ENCODE results near the gene FJX1.

FJX1 gene

GRCh38 chr11:35605706-35606105 lies 12.6 kb upstream of the FJX1 start:
- in situ Hi-C loops (cut with MboI; ENCODE audit: low sequenced_read_pairs), result loop anchor here (25.0 kb wide), 1 partner anchor 882 kb away; no protein-coding TSS in a partner anchor

- in situ Hi-C loops (cut with MboI; ENCODE audit: low sequenced_read_pairs), result loop anchor here (25.0 kb wide), 1 partner anchor 881 kb away; no protein-coding TSS in a partner anchor
Measured at GRCh38 chr11:35606206-35606605, 12.1 kb upstream of the FJX1 start.

GRCh38 chr11:35608502-35608901 lies 9.8 kb upstream of the FJX1 start:
- in situ Hi-C loops (cut with MboI; ENCODE audit: low sequenced_read_pairs), result loop anchor here (25.0 kb wide), 1 partner anchor 879 kb away; no protein-coding TSS in a partner anchor

GRCh38 chr11:35609656-35610055 lies 8.6 kb upstream of the FJX1 start:
- in situ Hi-C loops (cut with MboI; ENCODE audit: low sequenced_read_pairs), result loop anchor here (10.0 to 25.0 kb wide), 2 partner anchors 655 to 878 kb away; no protein-coding TSS in a partner anchor

DNA sequence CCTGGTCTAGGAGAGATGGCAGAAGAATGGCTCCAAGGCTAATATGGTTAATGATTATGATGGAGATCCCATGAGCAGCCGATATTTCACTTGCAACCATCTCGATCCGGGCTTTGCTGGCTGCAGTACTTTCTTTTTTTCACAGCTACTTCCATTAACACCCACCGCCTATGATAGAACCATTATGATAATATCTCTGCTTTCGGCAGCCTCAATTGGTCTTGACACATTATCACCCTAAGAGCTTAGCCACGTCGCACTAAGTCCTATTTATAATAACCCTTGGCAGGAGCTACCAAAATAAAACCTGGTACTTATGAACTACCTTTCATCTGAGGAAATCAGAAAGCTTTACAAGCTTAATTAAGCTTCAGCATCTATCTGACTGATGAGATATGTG lies 7.6 kb upstream of the FJX1 start:
- in situ Hi-C loops (cut with MboI; ENCODE audit: low sequenced_read_pairs), result loop anchor here (10.0 to 25.0 kb wide), 2 partner anchors 654 to 877 kb away; no protein-coding TSS in a partner anchor

- in situ Hi-C loops (cut with MboI; ENCODE audit: low sequenced_read_pairs), result loop anchor here (10.0 to 25.0 kb wide), 2 partner anchors 653 to 876 kb away; no protein-coding TSS in a partner anchor
Measured at GRCh38 chr11:35611741-35612140, 6.5 kb upstream of the FJX1 start.

DNA sequence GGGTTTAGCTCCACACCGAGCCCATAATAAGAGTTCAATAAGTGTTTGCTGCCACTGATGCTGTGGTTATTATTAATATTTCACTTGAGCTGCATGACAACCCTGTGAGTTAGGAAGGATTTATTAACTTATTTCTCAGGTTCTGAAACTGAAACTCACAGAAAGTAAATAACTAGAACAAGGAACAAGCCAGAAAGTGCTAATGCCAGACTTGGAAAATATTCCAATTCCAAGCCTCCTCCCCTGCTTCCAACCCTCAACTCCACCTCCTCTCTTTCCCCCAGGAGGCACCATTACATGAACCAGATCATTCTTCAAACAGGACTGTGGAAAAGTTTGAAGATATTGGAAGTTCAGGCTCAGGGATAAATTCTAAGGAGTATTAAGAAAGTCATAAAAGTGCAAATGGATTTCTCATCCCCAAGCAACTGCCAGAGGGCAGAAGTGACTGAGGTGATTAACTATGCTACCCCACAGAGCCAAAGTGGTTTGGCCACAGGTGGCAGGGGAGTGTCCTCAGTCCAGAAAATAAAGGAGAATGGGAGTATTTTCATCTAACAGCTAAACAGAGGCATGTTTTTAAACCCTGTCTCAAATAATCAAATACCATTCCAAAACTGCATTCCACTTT lies 3.2 kb upstream of the FJX1 start:
- in situ Hi-C loops (cut with MboI; ENCODE audit: low sequenced_read_pairs), result loop anchor here (10.0 to 25.0 kb wide), 2 partner anchors 650 to 872 kb away; no protein-coding TSS in a partner anchor

DNA sequence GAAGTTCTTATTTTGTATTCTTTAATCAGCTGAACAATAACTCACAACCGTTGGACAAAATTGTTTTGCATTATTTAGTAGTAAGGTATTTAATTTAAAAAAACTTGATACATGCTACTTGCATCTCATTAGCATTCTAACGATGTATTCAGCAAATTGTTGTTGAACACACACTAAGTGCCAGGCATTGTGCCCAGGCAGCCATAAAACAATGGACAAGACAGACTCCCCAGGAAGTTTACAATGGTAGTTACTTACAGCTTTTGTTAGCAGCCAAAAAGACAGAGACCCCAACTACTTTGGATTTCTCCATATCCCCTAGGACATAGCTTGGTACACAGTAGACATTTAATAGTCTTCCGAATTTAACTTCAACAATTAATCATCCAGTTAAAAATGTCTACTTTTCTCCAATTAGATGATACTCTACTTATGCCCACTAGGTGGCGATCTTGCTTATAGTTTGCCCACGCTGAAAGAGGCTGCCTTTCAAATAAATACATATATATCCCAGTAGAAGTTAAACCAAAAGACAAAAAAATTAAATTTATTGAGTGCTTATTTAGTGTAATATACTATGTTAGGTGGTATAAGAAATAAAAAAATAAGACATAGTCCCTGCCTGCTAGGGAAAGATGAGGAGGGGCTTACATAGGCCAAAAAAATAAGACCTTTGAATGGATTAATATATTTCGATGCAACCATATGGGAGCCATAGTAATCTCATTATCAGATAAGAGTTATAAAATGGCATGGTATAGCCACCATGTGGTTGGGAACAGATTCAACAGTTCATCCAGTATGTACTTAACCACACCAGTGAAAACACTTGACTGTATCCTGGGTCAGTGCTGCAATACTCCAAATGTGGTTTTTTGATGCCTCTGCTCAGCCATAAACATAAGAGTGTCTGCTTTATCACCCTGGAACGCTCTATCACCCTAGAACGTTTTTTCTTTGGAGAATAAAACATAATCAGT lies 2.0 kb upstream of the FJX1 start:
- in situ Hi-C loops (cut with MboI; ENCODE audit: low sequenced_read_pairs), result loop anchor here (10.0 to 25.0 kb wide), 2 partner anchors 649 to 871 kb away; no protein-coding TSS in a partner anchor

DNA sequence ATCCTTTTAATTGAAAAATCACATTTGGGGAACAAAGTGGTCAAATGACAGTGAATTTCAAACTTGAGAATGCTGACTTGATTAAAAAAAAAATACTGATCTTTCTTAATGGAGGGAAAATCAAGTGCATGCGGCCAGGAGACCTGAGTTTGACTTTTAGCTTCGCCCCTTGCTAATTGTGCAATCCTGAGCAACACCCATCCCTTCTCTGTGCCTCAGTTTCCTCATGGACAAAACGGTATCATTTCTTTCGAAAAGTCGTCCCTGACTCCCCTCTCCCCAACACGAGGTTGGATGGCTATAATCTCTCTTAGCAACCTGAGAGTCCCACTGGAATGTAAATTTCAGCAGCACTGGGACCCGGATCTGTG lies 959 bp upstream of the FJX1 start:
- in situ Hi-C loops (cut with MboI; ENCODE audit: low sequenced_read_pairs), result loop anchor here (10.0 to 25.0 kb wide), 2 partner anchors 648 to 870 kb away; no protein-coding TSS in a partner anchor

DNA sequence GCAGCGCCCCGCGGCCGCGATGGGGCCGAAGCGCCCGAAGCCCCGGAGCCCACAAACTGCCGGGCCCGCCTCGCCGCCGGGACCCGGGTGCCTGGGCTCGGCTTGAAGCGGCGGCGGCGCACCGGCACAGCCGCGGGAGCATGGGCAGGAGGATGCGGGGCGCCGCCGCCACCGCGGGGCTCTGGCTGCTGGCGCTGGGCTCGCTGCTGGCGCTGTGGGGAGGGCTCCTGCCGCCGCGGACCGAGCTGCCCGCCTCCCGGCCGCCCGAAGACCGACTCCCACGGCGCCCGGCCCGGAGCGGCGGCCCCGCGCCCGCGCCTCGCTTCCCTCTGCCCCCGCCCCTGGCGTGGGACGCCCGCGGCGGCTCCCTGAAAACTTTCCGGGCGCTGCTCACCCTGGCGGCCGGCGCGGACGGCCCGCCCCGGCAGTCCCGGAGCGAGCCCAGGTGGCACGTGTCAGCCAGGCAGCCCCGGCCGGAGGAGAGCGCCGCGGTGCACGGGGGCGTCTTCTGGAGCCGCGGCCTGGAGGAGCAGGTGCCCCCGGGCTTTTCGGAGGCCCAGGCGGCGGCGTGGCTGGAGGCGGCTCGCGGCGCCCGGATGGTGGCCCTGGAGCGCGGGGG lies 346 bp downstream of the FJX1 start:
- in situ Hi-C loops (cut with MboI; ENCODE audit: low sequenced_read_pairs), result loop anchor here (10.0 to 25.0 kb wide), 2 partner anchors 646 to 869 kb away; no protein-coding TSS in a partner anchor

DNA sequence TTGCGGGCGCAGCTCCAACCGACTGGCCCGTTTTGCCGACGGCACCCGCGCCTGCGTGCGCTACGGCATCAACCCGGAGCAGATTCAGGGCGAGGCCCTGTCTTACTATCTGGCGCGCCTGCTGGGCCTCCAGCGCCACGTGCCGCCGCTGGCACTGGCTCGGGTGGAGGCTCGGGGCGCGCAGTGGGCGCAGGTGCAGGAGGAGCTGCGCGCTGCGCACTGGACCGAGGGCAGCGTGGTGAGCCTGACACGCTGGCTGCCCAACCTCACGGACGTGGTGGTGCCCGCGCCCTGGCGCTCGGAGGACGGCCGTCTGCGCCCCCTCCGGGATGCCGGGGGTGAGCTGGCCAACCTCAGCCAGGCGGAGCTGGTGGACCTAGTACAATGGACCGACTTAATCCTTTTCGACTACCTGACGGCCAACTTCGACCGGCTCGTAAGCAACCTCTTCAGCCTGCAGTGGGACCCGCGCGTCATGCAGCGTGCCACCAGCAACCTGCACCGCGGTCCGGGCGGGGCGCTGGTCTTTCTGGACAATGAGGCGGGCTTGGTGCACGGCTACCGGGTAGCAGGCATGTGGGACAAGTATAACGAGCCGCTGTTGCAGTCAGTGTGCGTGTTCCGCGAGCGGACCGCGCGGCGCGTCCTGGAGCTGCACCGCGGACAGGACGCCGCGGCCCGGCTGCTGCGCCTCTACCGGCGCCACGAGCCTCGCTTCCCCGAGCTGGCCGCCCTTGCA lies 1.0 kb downstream of the FJX1 start:
- in situ Hi-C loops (cut with MboI; ENCODE audit: low sequenced_read_pairs), result loop anchor here (10.0 to 25.0 kb wide), 2 partner anchors 646 to 868 kb away; no protein-coding TSS in a partner anchor

DNA sequence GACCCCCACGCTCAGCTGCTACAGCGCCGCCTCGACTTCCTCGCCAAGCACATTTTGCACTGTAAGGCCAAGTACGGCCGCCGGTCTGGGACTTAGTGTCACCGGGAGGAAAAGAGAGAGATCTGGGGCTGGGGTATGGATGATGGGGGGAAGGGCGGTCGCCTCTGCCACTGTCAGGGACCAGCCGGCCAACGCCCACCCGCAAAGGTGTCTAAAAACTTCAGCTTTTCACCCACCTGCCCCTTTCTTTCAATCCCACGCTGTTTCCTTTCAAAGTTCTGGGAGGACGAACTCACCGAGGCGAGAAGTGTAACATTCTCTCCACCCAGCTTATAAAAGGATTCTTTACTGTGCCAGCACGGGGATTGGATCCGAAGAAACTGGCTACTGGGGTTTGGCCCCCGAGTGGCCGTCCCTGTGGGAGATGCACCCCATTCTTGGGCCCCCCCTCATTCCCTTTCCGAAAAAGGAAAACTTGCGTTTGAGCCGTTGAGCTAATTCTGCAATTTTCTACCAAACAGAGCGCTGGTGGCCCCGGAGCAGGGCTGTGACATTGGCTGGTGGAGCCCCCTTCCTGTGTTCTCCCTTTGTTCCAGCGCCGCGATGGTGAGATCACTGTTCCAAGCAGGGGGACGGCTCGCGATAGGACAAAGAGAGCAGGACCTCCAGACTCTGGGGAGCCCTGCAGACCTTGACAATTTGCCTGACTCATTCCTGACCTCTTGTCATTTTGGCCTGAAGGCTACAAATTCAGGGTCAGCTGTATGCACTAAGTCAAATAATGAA lies 1.8 kb downstream of the FJX1 start:
- in situ Hi-C loops (cut with MboI; ENCODE audit: low sequenced_read_pairs), result loop anchor here (10.0 to 25.0 kb wide), 2 partner anchors 645 to 867 kb away; no protein-coding TSS in a partner anchor

DNA sequence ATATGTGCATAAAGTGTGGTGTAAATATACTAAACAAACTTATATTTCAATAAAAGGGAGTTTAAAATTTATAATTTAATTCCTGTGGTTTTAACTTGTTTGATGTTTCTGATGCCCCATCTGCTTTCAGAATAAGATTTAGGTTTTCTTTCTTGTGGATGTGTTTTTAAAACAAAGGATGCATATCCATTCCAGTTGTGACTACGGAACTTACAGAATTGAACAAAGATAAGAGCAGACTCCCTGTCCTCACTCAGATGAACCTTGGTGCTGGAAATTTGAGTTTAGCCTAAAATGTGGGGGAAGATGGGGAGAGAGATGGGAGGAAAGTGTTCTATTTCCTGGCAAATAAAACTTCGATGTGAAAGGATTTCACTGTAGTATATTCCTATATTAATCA lies 2.5 kb downstream of the FJX1 start:
- in situ Hi-C loops (cut with MboI; ENCODE audit: low sequenced_read_pairs), result loop anchor here (25.0 kb wide), 1 partner anchor 867 kb away; no protein-coding TSS in a partner anchor

DNA sequence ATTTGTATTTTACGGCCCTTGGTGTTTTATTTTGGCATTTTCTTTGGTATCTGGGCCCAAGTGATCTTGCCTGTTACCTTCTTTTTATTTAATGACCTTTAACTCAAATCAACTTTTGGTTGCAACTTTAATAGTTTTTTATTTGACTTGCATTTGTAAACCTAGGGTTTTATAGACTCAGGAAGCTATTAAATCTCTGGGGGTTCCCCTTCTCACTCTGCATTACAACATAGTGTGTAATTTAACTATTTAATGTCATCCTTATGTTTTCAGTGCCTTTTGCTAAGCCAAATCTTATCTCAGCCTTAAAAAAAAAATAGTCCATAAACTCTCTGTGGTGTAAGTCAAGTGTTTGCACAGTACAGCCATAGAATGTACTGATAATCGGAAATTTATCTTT lies 3.4 kb downstream of the FJX1 start:
- in situ Hi-C loops (cut with MboI; ENCODE audit: low sequenced_read_pairs), result loop anchor here (25.0 kb wide), 1 partner anchor 866 kb away; no protein-coding TSS in a partner anchor

- in situ Hi-C loops (cut with MboI; ENCODE audit: low sequenced_read_pairs), result loop anchor here (25.0 kb wide), 1 partner anchor 865 kb away; no protein-coding TSS in a partner anchor
Measured at GRCh38 chr11:35622070-35622469, 3.8 kb downstream of the FJX1 start.

GRCh38 chr11:35623621-35624168 lies 5.4 kb downstream of the FJX1 start:
- in situ Hi-C loops (cut with MboI; ENCODE audit: low sequenced_read_pairs), result loop anchor here (25.0 kb wide), 1 partner anchor 864 kb away; no protein-coding TSS in a partner anchor

DNA sequence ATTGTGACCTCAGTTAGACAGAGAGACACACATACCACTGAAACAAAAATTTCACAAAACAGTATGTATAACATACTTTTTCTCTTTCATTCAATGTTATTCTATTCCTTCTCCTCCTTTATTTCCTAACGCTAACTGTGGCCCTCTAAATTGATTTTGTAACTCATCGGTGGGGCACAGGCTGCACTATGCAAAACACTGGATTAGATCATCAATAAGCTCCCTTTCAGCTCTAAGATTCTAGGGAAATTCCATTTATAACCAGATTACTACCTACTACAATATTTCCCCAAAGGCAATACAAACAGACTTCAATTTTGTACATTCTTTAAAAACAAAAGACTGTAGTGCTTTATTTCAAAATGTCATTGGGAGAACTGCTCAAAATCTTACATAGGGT lies 6.1 kb downstream of the FJX1 start:
- in situ Hi-C loops (cut with MboI; ENCODE audit: low sequenced_read_pairs), result loop anchor here (25.0 kb wide), 1 partner anchor 863 kb away; no protein-coding TSS in a partner anchor

DNA sequence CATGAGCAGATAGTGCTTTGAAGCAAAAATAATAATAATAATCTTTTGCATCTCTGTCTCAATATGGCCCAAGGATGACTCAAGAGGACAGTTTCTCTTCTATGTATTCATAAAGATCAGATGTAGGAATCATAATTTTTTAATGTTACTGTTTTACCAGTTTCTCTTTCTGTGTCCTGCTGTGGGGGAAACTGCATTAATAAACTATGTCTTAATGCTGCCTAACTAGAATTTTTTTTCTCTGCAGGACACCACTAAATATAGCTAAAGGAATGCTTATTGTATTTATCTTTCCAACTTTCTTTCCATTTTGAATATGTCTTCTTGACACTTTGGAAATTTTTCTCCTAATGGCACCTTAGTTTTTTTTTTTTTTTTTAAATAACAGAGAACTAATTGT lies 6.5 kb downstream of the FJX1 start:
- in situ Hi-C loops (cut with MboI; ENCODE audit: low sequenced_read_pairs), result loop anchor here (25.0 kb wide), 1 partner anchor 863 kb away; no protein-coding TSS in a partner anchor

All from HL-60/S4 treated with retinoic acid at 250 ng/mL for 4 days and 3 days (cell line).